Measurements from ENCODE around the gene TMEM132C. TPM values are rescaled to one million over a fixed set of nuclear protein-coding genes. Genes with fewer than 3 reads are reported as not detected.

The TMEM132C gene
- total and polyA plus RNA-seq, 2 of the 4 experiments (the other 2 are of a cell fraction): not detected

GRCh38 chr12:128518644-128519043 is 251.7 kb downstream of the TMEM132C start:
- no peak for ATAC-seq (ENCODE audit: low read depth)
- H2BK5ac ChIP-seq (ENCODE audit: low read depth, low read length, poor library complexity, severe bottlenecking): no peak overlapping the region
- no peaks in the 10 kb centered on the region for H3K36me3 ChIP-seq (ENCODE audit: control insufficient read depth, insufficient read depth, low read length)
- no peaks in the 10 kb centered on the region for H3K9me1 ChIP-seq (ENCODE audit: insufficient read depth, low read length)
- no peak overlapping the region for H2AK5ac ChIP-seq (ENCODE audit: low read depth, low read length)
- no peak overlapping the region for H3K9ac ChIP-seq (ENCODE audit: low read depth, low read length)
- no peak overlapping the region for H2AFZ ChIP-seq (replicated peaks; ENCODE audit: low read length, poor library complexity)
- DNase-seq: no peak
- no peak overlapping the region for H3K4ac ChIP-seq (ENCODE audit: low read depth, low read length)
- no peak for TF ChIP-seq SMC3 (IDR thresholded peaks at IDR 0.05; ENCODE audit: low read depth, low read length)
- no peak for TF ChIP-seq MAFK (IDR thresholded peaks at IDR 0.05; ENCODE audit: low read depth, low read length)
- TF ChIP-seq BHLHE40 (IDR thresholded peaks at IDR 0.05; ENCODE audit: low read depth, low read length): no peak
- TF ChIP-seq CHD1 (IDR thresholded peaks at IDR 0.05; ENCODE audit: low read depth, low read length): no peak
- TF ChIP-seq, protein P1, sequence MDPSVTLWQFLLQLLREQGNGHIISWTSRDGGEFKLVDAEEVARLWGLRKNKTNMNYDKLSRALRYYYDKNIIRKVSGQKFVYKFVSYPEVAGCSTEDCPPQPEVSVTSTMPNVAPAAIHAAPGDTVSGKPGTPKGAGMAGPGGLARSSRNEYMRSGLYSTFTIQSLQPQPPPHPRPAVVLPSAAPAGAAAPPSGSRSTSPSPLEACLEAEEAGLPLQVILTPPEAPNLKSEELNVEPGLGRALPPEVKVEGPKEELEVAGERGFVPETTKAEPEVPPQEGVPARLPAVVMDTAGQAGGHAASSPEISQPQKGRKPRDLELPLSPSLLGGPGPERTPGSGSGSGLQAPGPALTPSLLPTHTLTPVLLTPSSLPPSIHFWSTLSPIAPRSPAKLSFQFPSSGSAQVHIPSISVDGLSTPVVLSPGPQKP (IDR thresholded peaks at IDR 0.05; ENCODE audit: borderline replicate concordance, low read depth, low read length): no peak
- TF ChIP-seq CTCF (conservative IDR thresholded peaks at IDR 0.05; ENCODE audit: low read depth, low read length): no peak
- TF ChIP-seq MAZ (IDR thresholded peaks at IDR 0.05; ENCODE audit: borderline replicate concordance, low read depth, low read length): no peak
- TF ChIP-seq RCOR1 (IDR thresholded peaks at IDR 0.05; ENCODE audit: insufficient replicate concordance, low read length): no peak
- no peak for TF ChIP-seq CEBPB (IDR thresholded peaks at IDR 0.05; ENCODE audit: low read depth, low read length)
- in situ Hi-C loops (cut with MboI; ENCODE audit: low sequenced_read_pairs): no loop called here
- ChIA-PET POLR2A (ENCODE audit: unreplicated experiment) (no interaction called here), CTCF (no interaction called here)
- no peak overlapping the region for H3K14ac ChIP-seq (replicated peaks; ENCODE audit: low read depth, low read length)
- peaks cover 22% of the 10 kb centered on the region for H3K9me3 ChIP-seq (ENCODE audit: control insufficient read depth, insufficient read depth, low read length)
- H3K4me1 ChIP-seq (ENCODE audit: control insufficient read depth, insufficient read depth, low read length): no peaks in the 10 kb centered on the region
- BruUV-seq (replicated peaks): no TSS peak
- H3K4me3 ChIP-seq (ENCODE audit: insufficient read depth, low read depth, low read length): no peak overlapping the region
- no peaks in the 10 kb centered on the region for H3K79me1 ChIP-seq (ENCODE audit: low read depth in 1 of 2, low read length in 2 of 2)
- no peak overlapping the region for H4K8ac ChIP-seq (ENCODE audit: low read depth in 2 of 2, low read length in 2 of 2)
- no peak overlapping the region for H3K4me2 ChIP-seq (ENCODE audit: low read depth, low read length)
- H4K5ac ChIP-seq (ENCODE audit: low read depth, low read length): no peak overlapping the region
- dilution Hi-C loops (cut with HindIII; ENCODE audit: low sequenced_read_pairs, unreplicated experiment): no loop called here
- no peaks in the 10 kb centered on the region for H4K20me1 ChIP-seq (ENCODE audit: insufficient read depth, low read length)
- H2AK9ac ChIP-seq (replicated peaks; ENCODE audit: low read depth, low read length, poor library complexity): no peak overlapping the region
- no peak overlapping the region for H2BK20ac ChIP-seq (ENCODE audit: low read depth, low read length)
- no CpG with 5 or more reads among the region's 4 CpGs for WGBS, 2 experiments (ENCODE audit: extremely low coverage in 2 of 2, insufficient read length in 1 of 2)
- H3K23ac ChIP-seq (ENCODE audit: low read depth, low read length): no peak overlapping the region
- no peak overlapping the region for H4K91ac ChIP-seq (ENCODE audit: insufficient read depth, low read depth, low read length)
- intact Hi-C loops (cut with micrococcal nuclease): no loop called here
- no peaks in the 10 kb centered on the region for H3K27me3 ChIP-seq (ENCODE audit: control insufficient read depth, insufficient read depth, low read length)
- no peak overlapping the region for H3K27ac ChIP-seq (ENCODE audit: insufficient read depth, low read length)
- H2BK15ac ChIP-seq (ENCODE audit: low read depth, low read length): no peak overlapping the region
- H3K56ac ChIP-seq (ENCODE audit: extremely low read depth, insufficient read depth, low read length): no peak overlapping the region
- H3K18ac ChIP-seq (ENCODE audit: low read depth, low read length): no peak overlapping the region
- H2BK120ac ChIP-seq (ENCODE audit: low read depth, low read length): no peak overlapping the region

Measured in IMR-90 (cell line).